ENCODE results near the gene PCSK2. TPM values are rescaled to one million over a fixed set of nuclear protein-coding genes. Genes with fewer than 3 reads are reported as not detected.

The PCSK2 gene
- total RNA-seq, 4 donors from 2014 or later, result 5.3 to 18.1 (median 10.9) TPM

GRCh38 chr20:17443131-17443858, 216.5 kb downstream of the PCSK2 start:
- DNase-seq (ENCODE audit: low spot score in 2 of 2), result no peak
- no peak overlapping the region for H3K4me3 ChIP-seq (ENCODE audit: low read depth, poor library complexity, severe bottlenecking)
- WGBS, 2 donors, result 70 to 75% methylated on average over 11 of the region's 11 CpGs
- TF ChIP-seq, protein P1, sequence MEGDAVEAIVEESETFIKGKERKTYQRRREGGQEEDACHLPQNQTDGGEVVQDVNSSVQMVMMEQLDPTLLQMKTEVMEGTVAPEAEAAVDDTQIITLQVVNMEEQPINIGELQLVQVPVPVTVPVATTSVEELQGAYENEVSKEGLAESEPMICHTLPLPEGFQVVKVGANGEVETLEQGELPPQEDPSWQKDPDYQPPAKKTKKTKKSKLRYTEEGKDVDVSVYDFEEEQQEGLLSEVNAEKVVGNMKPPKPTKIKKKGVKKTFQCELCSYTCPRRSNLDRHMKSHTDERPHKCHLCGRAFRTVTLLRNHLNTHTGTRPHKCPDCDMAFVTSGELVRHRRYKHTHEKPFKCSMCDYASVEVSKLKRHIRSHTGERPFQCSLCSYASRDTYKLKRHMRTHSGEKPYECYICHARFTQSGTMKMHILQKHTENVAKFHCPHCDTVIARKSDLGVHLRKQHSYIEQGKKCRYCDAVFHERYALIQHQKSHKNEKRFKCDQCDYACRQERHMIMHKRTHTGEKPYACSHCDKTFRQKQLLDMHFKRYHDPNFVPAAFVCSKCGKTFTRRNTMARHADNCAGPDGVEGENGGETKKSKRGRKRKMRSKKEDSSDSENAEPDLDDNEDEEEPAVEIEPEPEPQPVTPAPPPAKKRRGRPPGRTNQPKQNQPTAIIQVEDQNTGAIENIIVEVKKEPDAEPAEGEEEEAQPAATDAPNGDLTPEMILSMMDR (IDR thresholded peaks at IDR 0.05), result no peak
- no peak for TF ChIP-seq POLR2A (IDR thresholded peaks at IDR 0.05)
- intact Hi-C loops (cut with DNase I; ENCODE audit: low total_unique reads), result no loop called here

DNA sequence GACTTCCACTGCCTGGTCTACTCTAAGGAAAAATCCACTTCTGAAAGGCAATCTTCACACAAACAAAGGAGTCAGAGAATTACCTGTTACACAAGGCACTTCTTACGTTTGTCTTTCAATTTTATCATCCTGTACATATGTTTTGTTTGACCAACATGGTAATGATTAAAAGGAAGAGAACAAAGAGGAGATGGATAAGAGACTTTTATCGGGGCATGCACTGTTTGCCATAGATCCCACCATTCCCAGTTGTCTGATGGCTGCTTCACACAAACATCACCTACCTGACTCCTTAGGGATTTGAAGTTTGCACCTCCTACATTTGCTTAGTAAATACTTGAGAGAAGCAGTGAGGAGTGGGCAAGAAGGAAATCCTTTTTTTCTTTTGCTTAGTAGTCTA, 217.3 kb downstream of the PCSK2 start:
- H3K4me3 ChIP-seq (ENCODE audit: low read depth, poor library complexity, severe bottlenecking), result no peak overlapping the region
- intact Hi-C loops (cut with DNase I; ENCODE audit: low total_unique reads), result no loop called here
- WGBS, 2 donors, result 50 to 64% methylated on average over 2 of the region's 2 CpGs
- TF ChIP-seq, protein P1 (IDR thresholded peaks at IDR 0.05), result no peak
- TF ChIP-seq POLR2A (IDR thresholded peaks at IDR 0.05), result no peak
- no peak for DNase-seq (ENCODE audit: low spot score in 2 of 2)

DNA sequence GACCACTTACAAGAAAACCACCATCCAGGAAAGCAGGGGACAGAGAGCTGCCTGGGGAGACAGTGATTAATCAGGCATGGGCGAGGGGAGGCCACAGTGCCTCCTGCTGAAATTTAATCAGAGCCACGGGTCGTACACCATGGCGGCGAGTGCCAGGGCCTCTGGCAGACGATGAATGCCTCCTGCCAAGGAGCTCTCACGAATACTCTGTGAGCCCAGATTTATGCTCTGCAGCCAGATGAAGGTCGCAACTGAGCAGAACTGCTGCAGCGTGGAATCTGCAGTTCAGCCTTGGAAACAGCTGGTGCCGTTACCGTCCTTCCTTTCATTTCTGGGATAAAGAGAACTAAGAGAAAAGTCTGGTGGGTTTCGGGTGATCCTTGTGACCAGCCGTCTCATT, 218.7 kb downstream of the PCSK2 start:
- TF ChIP-seq POLR2A (IDR thresholded peaks at IDR 0.05), result no peak
- TF ChIP-seq, protein P1 (IDR thresholded peaks at IDR 0.05), result no peak
- no peak for DNase-seq (ENCODE audit: low spot score in 2 of 2)
- no peak overlapping the region for H3K4me3 ChIP-seq (ENCODE audit: low read depth, poor library complexity, severe bottlenecking)
- intact Hi-C loops (cut with DNase I; ENCODE audit: low total_unique reads), result no loop called here
- WGBS, 2 donors, result 60 to 61% methylated on average over 13 of the region's 13 CpGs

DNA sequence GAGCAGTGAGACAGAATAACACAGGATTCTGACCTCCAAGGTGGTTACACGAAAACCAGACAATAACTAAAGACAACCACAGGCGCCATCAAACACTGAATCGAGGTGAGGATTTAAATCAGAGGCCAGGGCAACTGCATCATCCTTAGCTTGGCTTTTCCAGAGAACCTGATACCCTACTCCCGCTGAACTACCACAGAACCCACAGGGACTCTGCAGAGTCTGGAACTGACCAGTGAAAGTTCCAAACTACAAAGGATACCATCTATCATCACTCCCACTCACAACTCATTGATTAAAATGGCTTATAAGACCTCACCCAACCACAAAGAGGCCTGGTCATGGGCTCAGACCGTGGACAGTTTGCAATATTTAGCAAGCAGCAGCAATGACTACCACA, 219.3 kb downstream of the PCSK2 start:
- 88 to 90% methylated on average over 5 of the region's 5 CpGs for WGBS, 2 donors
- H3K4me3 ChIP-seq (ENCODE audit: low read depth, poor library complexity, severe bottlenecking), result no peak overlapping the region
- TF ChIP-seq POLR2A (IDR thresholded peaks at IDR 0.05), result no peak
- TF ChIP-seq, protein P1 (IDR thresholded peaks at IDR 0.05), result no peak
- DNase-seq (ENCODE audit: low spot score in 2 of 2), result no peak
- intact Hi-C loops (cut with DNase I; ENCODE audit: low total_unique reads), result no loop called here

DNA sequence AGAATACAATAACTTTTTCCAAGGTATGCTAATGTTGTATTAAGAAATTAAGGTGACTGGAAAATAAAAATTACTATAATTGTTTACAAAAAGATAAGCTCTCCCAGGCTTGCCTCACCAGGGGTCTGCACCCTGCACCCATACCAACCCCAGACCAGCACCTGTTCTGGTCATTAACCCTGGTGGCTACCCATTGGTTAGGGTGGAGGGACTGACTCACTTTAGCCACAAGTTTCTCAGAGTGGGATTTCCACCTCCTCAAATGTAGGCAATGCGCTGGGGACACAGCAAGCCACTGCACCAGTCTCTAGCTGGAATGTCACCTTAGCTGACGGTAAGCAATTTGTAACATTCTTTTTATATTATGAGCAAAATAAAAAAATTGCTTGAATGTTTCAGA, 221.2 kb downstream of the PCSK2 start:
- no peak for DNase-seq (ENCODE audit: low spot score in 2 of 2)
- TF ChIP-seq, protein P1 (IDR thresholded peaks at IDR 0.05), result no peak
- TF ChIP-seq POLR2A (IDR thresholded peaks at IDR 0.05), result no peak
- no peak overlapping the region for H3K4me3 ChIP-seq (ENCODE audit: low read depth, poor library complexity, severe bottlenecking)
- 88 to 90% methylated on average over 2 of the region's 2 CpGs for WGBS, 2 donors
- intact Hi-C loops (cut with DNase I; ENCODE audit: low total_unique reads), result no loop called here

DNA sequence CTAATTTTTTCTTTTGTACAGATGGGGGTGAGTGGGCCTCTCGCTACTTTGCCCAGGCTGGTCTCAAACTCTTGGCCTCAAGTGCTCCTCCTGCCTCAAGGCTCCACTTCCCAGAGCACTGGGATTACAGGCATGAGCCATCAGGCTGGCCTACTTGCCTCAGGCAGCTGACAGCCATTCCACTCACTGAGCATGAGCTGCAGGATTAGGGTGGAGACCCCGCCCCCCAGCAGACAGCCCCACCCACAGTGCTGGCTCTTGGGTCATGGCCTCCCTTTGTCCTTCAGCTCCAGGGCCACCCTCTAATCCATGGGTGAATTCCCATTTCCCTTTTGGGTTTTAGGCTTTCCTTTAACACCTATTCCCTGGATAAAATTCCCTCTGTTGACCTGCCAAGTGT, 222.2 kb downstream of the PCSK2 start:
- no peak overlapping the region for H3K4me3 ChIP-seq (ENCODE audit: low read depth, poor library complexity, severe bottlenecking)
- TF ChIP-seq, protein P1 (IDR thresholded peaks at IDR 0.05), result no peak
- no peak for TF ChIP-seq POLR2A (IDR thresholded peaks at IDR 0.05)
- intact Hi-C loops (cut with DNase I; ENCODE audit: low total_unique reads), result no loop called here
- no peak for DNase-seq (ENCODE audit: low spot score in 2 of 2)
- WGBS, 2 donors, result 83 to 88% methylated on average over 2 of the region's 2 CpGs

Measured in lower leg skin (tissue), 4 donors.